ENCODE data around the gene CORIN. TPM values are rescaled to one million over a fixed set of nuclear protein-coding genes. Genes with fewer than 3 reads are reported as not detected.

CORIN gene
- total RNA-seq, 4 donors from 2014 or later, result 0.11 to 0.96 (median 0.21) TPM

GRCh38 chr4:47749060-47749459 is 88.8 kb downstream of the CORIN start:
- Histone ChIP-seq H3K4me3 (replicated peaks in 1 of 3) (no peak overlapping the region), H3K9me3 (no peaks in the 10 kb centered on the region), H3K27ac (no peak overlapping the region), H3K4me1 (no peaks in the 10 kb centered on the region), H3K27me3 (no peaks in the 10 kb centered on the region), H3K36me3 (no peaks in the 10 kb centered on the region)
- no peak for DNase-seq
- intact Hi-C loops (cut with DNase I), result no loop called here
- no peak for TF ChIP-seq CTCF (IDR thresholded peaks at IDR 0.05)
- TF ChIP-seq POLR2A (IDR thresholded peaks at IDR 0.05), result no peak
- 88 to 93% methylated on average over 1 of the region's 1 CpG for WGBS, 2 donors

- no peaks in the 10 kb centered on the region for H3K9me3 ChIP-seq
- H3K27ac ChIP-seq, result no peak overlapping the region
- 83 to 87% methylated on average over 1 of the region's 1 CpG for WGBS, 2 donors
- H3K27me3 ChIP-seq, result no peaks in the 10 kb centered on the region
- no peak overlapping the region for H3K4me3 ChIP-seq (replicated peaks in 1 of 3)
- no peak for TF ChIP-seq POLR2A (IDR thresholded peaks at IDR 0.05)
- no peak for TF ChIP-seq CTCF (IDR thresholded peaks at IDR 0.05)
- H3K36me3 ChIP-seq, result no peaks in the 10 kb centered on the region
- no peak for DNase-seq
- intact Hi-C loops (cut with DNase I), result no loop called here
- H3K4me1 ChIP-seq, result no peaks in the 10 kb centered on the region
Measured at GRCh38 chr4:47747846-47748494, 89.9 kb downstream of the CORIN start.

- no peak for TF ChIP-seq CTCF (IDR thresholded peaks at IDR 0.05)
- no peak for TF ChIP-seq POLR2A (IDR thresholded peaks at IDR 0.05)
- intact Hi-C loops (cut with DNase I), result no loop called here
- H3K4me1 ChIP-seq, result no peaks in the 10 kb centered on the region
- no peak for DNase-seq
- no peak overlapping the region for H3K4me3 ChIP-seq (replicated peaks in 1 of 3)
- no peak overlapping the region for H3K27ac ChIP-seq
- H3K9me3 ChIP-seq, result no peaks in the 10 kb centered on the region
- H3K27me3 ChIP-seq, result no peaks in the 10 kb centered on the region
- H3K36me3 ChIP-seq, result no peaks in the 10 kb centered on the region
Measured at GRCh38 chr4:47747211-47747610, 90.7 kb downstream of the CORIN start.

- DNase-seq, result no peak
- TF ChIP-seq POLR2A (IDR thresholded peaks at IDR 0.05), result no peak
- Histone ChIP-seq H3K4me3 (replicated peaks in 1 of 3) (no peak overlapping the region), H3K36me3 (no peaks in the 10 kb centered on the region), H3K27me3 (no peaks in the 10 kb centered on the region), H3K27ac (no peak overlapping the region), H3K9me3 (no peaks in the 10 kb centered on the region), H3K4me1 (no peaks in the 10 kb centered on the region)
- intact Hi-C loops (cut with DNase I), result no loop called here
- 93 to 94% methylated on average over 4 of the region's 4 CpGs for WGBS, 2 donors
Measured at GRCh38 chr4:47746122-47746521, 91.7 kb downstream of the CORIN start.

GRCh38 chr4:47744843-47745382 is 93.0 kb downstream of the CORIN start:
- Histone ChIP-seq H3K36me3 (no peaks in the 10 kb centered on the region), H3K27me3 (no peaks in the 10 kb centered on the region), H3K4me1 (no peaks in the 10 kb centered on the region), H3K27ac (no peak overlapping the region), H3K4me3 (replicated peaks in 1 of 3) (no peak overlapping the region), H3K9me3 (no peaks in the 10 kb centered on the region)
- 72 to 76% methylated on average over 2 of the region's 2 CpGs for WGBS, 2 donors
- intact Hi-C loops (cut with DNase I), result no loop called here
- no peak for TF ChIP-seq POLR2A (IDR thresholded peaks at IDR 0.05)
- TF ChIP-seq CTCF (IDR thresholded peaks at IDR 0.05), result no peak
- DNase-seq, result no peak
